Neural progenitor cell (in vitro differentiated cells): ENCODE measurements around the gene BFSP2. TPM values are rescaled to one million over a fixed set of nuclear protein-coding genes. Genes with fewer than 3 reads are reported as not detected.

ENCODE experiments used
- DNase-seq: peaks from one replicate; pipeline ENCODE4 v3.0.0-alpha.2; 2016; ENCODE audit warnings: low spot score
- H2AFZ ChIP-seq: fragments of 200-600 bp; sonication (generic); replicated peaks from 2 replicates; pipeline ENCODE4 v1.6.1; 2016; ENCODE audit warnings: antibody characterized with exemption
- H3F3A ChIP-seq: fragments of 200-600 bp; sonication (generic); 2 replicates; pipeline ENCODE4 v1.6.1; 2016; ENCODE audit warnings: antibody characterized with exemption, low read depth
- H3K27ac ChIP-seq: fragments of 200-600 bp; sonication (generic); 2 replicates; pipeline ENCODE4 v1.5.1; 2016; ENCODE audit warnings: mild to moderate bottlenecking
- H3K27me3 ChIP-seq: fragments of 200-600 bp; sonication (generic); 2 replicates; pipeline ENCODE4 v1.6.1; 2016; ENCODE audit warnings: mild to moderate bottlenecking, moderate library complexity
- H3K36me3 ChIP-seq: fragments of 200-600 bp; sonication (generic); 2 replicates; pipeline ENCODE4 v1.5.1; 2016
- H3K4me1 ChIP-seq: fragments of 200-600 bp; sonication (generic); 2 replicates; pipeline ENCODE4 v1.6.1; 2016; ENCODE audit warnings: mixed run types
- H3K4me2 ChIP-seq: fragments of 200-600 bp; sonication (generic); 2 replicates; pipeline ENCODE4 v1.6.1; 2016
- H3K4me3 ChIP-seq: fragments of 200-600 bp; sonication (generic); 2 replicates; pipeline ENCODE4 v1.5.1; 2016
- H3K79me2 ChIP-seq: fragments of 200-600 bp; sonication (generic); 2 replicates; pipeline ENCODE4 v1.6.1; 2016; ENCODE audit warnings: low read depth
- H3K9ac ChIP-seq: fragments of 200-600 bp; sonication (generic); 2 replicates; pipeline ENCODE4 v1.6.1; 2016
- H3K9me3 ChIP-seq: fragments of 200-600 bp; sonication (generic); 2 replicates; pipeline ENCODE4 v1.5.1; 2016; ENCODE audit warnings: low read depth
- H4K20me1 ChIP-seq: fragments of 200-600 bp; sonication (generic); 2 replicates; pipeline ENCODE4 v1.6.1; 2016; ENCODE audit warnings: low read depth
- H3K27ac Mint-ChIP-seq: 3 replicates; pipeline ENCODE4 v1.8.0; 2021; ENCODE audit warnings: mixed read lengths
- H3K27me3 Mint-ChIP-seq: 2 replicates; pipeline ENCODE4 v1.8.0; 2022; ENCODE audit warnings: low read depth, mild to moderate bottlenecking, inconsistent platforms, moderate library complexity, mixed read lengths; ENCODE audit not compliant: insufficient read depth
- H3K36me3 Mint-ChIP-seq: 3 replicates; pipeline ENCODE4 v1.8.0; 2021; ENCODE audit warnings: mixed read lengths
- H3K4me1 Mint-ChIP-seq: 3 replicates; pipeline ENCODE4 v1.8.0; 2021; ENCODE audit warnings: mixed read lengths
- H3K4me3 Mint-ChIP-seq: 3 replicates; pipeline ENCODE4 v1.8.0; 2021; ENCODE audit warnings: mild to moderate bottlenecking, moderate library complexity, mixed read lengths
- H3K9me3 Mint-ChIP-seq: 3 replicates; pipeline ENCODE4 v1.8.0; 2020; ENCODE audit warnings: mixed read lengths
- EZH2 ChIP-seq: fragments of 200-600 bp; sonication (generic); IDR thresholded peaks from 2 replicates; pipeline ENCODE4 v1.6.1; 2017; ENCODE audit warnings: antibody characterized with exemption, mild to moderate bottlenecking, moderate library complexity
- EZH2phosphoT487 ChIP-seq: fragments of 200-600 bp; sonication (generic); IDR thresholded peaks from 2 replicates; pipeline ENCODE4 v1.6.1; 2017; ENCODE audit warnings: antibody characterized with exemption
- total RNA-seq: library from RNA; depleted of rRNA; stranded (reverse); fragments of >200 nt; gene quantifications from 2 replicates; pipeline ENCODE4 v1.2.3, GENCODE V29; 2015; ENCODE audit warnings: low replicate concordance
- TF ChIP-seq, protein P1 (sequence below): fragments of 200-600 bp; sonication (generic); IDR thresholded peaks from 2 replicates; pipeline ENCODE4 v1.5.1; 2017; ENCODE audit warnings: antibody characterized with exemption, mild to moderate bottlenecking

BFSP2 gene
- total RNA-seq, 1 donor from 2014 or later = not detected

- peaks cover 5% of the 10 kb centered on the region for H3K27me3 Mint-ChIP-seq
- Histone ChIP-seq H3K36me3 (no peaks in the 10 kb centered on the region), H3K9ac (no peak overlapping the region), H3K4me3 (no peak overlapping the region), H4K20me1 (no peaks in the 10 kb centered on the region), H3K27me3 (no peaks in the 10 kb centered on the region), H3K79me2 (no peaks in the 10 kb centered on the region), H3F3A (peaks cover 22% of the 10 kb centered on the region), H3K9me3 (no peaks in the 10 kb centered on the region), H3K27ac (no peak overlapping the region), H3K4me2 (no peak overlapping the region), H2AFZ (no peak overlapping the region), H3K4me1 (peaks cover 45% of the 10 kb centered on the region)
- peaks cover 45% of the 10 kb centered on the region for H3K4me1 Mint-ChIP-seq
- no peak overlapping the region for H3K4me3 Mint-ChIP-seq
- H3K9me3 Mint-ChIP-seq = no peaks in the 10 kb centered on the region
- no peak overlapping the region for H3K27ac Mint-ChIP-seq
- DNase-seq = no peak
- H3K36me3 Mint-ChIP-seq = no peaks in the 10 kb centered on the region
- TF ChIP-seq, protein P1, sequence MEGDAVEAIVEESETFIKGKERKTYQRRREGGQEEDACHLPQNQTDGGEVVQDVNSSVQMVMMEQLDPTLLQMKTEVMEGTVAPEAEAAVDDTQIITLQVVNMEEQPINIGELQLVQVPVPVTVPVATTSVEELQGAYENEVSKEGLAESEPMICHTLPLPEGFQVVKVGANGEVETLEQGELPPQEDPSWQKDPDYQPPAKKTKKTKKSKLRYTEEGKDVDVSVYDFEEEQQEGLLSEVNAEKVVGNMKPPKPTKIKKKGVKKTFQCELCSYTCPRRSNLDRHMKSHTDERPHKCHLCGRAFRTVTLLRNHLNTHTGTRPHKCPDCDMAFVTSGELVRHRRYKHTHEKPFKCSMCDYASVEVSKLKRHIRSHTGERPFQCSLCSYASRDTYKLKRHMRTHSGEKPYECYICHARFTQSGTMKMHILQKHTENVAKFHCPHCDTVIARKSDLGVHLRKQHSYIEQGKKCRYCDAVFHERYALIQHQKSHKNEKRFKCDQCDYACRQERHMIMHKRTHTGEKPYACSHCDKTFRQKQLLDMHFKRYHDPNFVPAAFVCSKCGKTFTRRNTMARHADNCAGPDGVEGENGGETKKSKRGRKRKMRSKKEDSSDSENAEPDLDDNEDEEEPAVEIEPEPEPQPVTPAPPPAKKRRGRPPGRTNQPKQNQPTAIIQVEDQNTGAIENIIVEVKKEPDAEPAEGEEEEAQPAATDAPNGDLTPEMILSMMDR = no peak
- TF ChIP-seq EZH2phosphoT487 = no peak
- no peak for TF ChIP-seq EZH2
These were observed 51.5 kb downstream of the BFSP2 start for GRCh38 chr3:133451309-133451708.

DNA sequence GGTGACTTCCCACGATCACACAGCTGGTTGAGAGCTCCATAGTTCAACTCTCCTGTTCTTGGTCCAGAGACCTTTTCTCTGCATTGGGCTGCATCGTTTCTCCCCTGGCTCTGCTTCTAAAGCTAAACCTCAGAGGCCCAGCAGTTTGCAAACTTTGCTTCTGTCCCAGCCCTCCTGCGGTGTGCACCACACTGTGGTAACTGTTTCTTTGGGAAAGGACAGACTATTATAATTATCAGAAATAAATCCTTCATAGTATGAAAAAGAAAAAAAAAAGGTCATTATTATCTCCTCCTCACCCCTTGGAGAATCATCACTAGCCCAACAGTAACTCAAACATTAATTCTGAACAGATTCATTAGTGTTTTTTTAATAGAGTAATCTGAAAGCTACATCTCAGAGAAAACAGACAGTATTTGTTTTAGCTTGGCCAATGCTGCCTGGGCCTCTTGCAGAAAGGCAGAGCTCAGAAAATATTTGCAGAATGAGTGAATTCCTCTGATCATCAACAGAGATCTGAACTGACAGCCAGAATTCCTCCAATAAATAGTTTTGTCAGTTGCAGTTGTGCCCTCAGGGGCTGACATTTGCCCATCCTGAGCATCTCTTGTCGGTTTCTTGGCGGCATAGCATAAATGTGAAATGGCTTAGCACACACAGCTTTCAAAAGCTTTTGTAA lies 52.9 kb downstream of the BFSP2 start:
- Mint-ChIP-seq H3K4me1 (peaks cover 43% of the 10 kb centered on the region), H3K27ac (no peak overlapping the region), H3K4me3 (no peak overlapping the region), H3K27me3 (peaks cover 6% of the 10 kb centered on the region), H3K9me3 (no peaks in the 10 kb centered on the region), H3K36me3 (no peaks in the 10 kb centered on the region)
- H3K4me3 ChIP-seq = no peak overlapping the region
- no peak overlapping the region for H3K27ac ChIP-seq
- no peaks in the 10 kb centered on the region for H3K27me3 ChIP-seq
- peaks cover 24% of the 10 kb centered on the region for H3F3A ChIP-seq
- peak; percentile 33 for DNase-seq
- H3K36me3 ChIP-seq = no peaks in the 10 kb centered on the region
- no peaks in the 10 kb centered on the region for H3K79me2 ChIP-seq
- H3K4me1 ChIP-seq = peaks cover 45% of the 10 kb centered on the region
- H2AFZ ChIP-seq = peak overlapping the region; percentile 66
- H3K4me2 ChIP-seq = peak overlapping the region; percentile 7
- no peaks in the 10 kb centered on the region for H4K20me1 ChIP-seq
- no peak overlapping the region for H3K9ac ChIP-seq
- no peaks in the 10 kb centered on the region for H3K9me3 ChIP-seq
- no peak for TF ChIP-seq EZH2phosphoT487
- TF ChIP-seq EZH2 = no peak
- TF ChIP-seq, protein P1 = no peak

DNA sequence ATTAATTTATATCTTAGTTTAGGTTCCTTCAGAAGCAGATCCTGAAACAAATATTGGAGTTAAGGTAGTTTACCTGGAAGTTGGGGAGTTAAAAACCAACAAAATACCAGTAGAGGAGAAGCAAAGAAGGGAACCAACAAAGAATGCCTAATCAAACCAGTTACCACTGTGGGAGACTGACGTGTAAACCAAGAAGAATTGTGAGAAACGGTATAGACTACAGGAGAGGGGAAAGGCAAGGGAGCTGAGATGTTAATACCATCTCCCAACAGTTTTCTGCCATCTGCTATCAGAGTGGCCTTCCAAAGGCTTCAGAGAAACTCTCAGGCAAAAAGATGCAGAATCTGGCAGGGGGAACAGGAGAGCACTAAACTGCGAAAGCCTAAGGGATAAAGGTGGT lies 53.5 kb downstream of the BFSP2 start:
- H3K9me3 ChIP-seq = no peaks in the 10 kb centered on the region
- no peaks in the 10 kb centered on the region for H3K36me3 Mint-ChIP-seq
- peak overlapping the region; percentile 18 for H2AFZ ChIP-seq
- no peaks in the 10 kb centered on the region for H3K27me3 ChIP-seq
- no peaks in the 10 kb centered on the region for H3K79me2 ChIP-seq
- no peak overlapping the region for H3K27ac ChIP-seq
- no peaks in the 10 kb centered on the region for H4K20me1 ChIP-seq
- no peak for DNase-seq
- H3K4me1 Mint-ChIP-seq = peaks cover 43% of the 10 kb centered on the region
- H3F3A ChIP-seq = peaks cover 24% of the 10 kb centered on the region
- peaks cover 44% of the 10 kb centered on the region for H3K4me1 ChIP-seq
- H3K4me2 ChIP-seq = peak overlapping the region; percentile 7
- TF ChIP-seq, protein P1 = no peak
- TF ChIP-seq EZH2phosphoT487 (no peak), EZH2 (no peak)
- no peaks in the 10 kb centered on the region for H3K36me3 ChIP-seq
- no peak overlapping the region for H3K4me3 ChIP-seq
- H3K27me3 Mint-ChIP-seq = peaks cover 6% of the 10 kb centered on the region
- H3K27ac Mint-ChIP-seq = no peak overlapping the region
- no peak overlapping the region for H3K9ac ChIP-seq
- H3K4me3 Mint-ChIP-seq = no peak overlapping the region
- H3K9me3 Mint-ChIP-seq = no peaks in the 10 kb centered on the region
